Activated T-cell treated with anti-CD3 and anti-CD28 coated beads for 48 hours (primary cell): ENCODE measurements around the gene MFSD6.
"Not testable (repeated sequence)": the region's sequence is repeated elsewhere in the genome, so short reads cannot be mapped to it uniquely, and the experiment has no call there.

Experiments used
- DNase-seq: peaks from one replicate; pipeline ENCODE4 v3.0.0-alpha.2; 2020; ENCODE audit warnings: low read depth

MFSD6 gene

DNA sequence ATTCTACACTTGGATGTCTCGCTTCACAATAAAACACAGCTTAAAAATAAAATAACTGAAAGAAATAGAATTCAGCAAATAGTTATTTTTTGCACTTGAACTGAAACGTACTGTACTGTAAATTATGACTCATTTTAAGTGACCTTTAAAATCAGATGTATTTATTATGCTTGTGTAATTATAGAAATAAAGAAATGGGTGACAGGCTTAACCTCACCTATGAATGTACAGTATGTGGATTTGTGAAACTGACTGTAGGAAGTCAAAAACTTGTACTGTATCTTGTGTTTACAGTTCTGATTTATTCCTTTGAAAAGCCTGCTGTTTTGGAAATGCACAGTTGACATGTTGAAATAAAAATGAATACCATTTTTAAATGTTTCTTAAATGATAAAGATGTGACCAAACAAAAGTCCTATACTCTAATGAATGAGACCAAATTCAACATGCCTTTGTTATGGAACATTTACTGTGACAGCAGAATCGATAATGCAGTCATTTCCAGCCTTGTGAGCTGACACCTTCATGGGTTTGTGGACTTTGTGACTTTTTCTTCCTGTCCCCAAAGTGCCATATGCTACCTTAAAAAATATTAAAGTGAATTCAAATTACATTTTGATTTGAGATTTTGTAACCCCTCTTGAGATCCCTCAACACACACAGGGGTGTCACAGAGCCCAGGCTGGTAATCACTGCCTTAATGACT is 93.7 kb downstream of the MFSD6 start:
- no peak for DNase-seq

DNA sequence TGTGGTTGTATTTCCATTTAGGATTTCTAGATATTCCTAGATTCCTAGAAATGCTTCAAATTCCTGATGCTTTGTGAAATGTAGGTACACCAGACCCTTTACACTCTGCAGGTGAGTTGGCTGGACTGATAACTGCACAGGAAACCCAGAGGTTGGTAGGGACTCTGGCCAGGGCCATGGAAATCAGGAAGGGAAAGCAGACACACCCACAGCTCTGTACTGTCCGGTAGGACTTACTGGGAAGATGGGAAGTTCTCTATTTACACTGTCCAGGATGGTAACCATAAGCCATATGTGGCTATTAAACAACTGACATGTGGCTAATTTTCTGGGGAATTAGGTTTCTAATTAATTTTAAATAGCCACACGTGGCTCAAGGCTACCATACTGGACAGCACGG is 94.9 kb downstream of the MFSD6 start:
- no peak for DNase-seq

DNA sequence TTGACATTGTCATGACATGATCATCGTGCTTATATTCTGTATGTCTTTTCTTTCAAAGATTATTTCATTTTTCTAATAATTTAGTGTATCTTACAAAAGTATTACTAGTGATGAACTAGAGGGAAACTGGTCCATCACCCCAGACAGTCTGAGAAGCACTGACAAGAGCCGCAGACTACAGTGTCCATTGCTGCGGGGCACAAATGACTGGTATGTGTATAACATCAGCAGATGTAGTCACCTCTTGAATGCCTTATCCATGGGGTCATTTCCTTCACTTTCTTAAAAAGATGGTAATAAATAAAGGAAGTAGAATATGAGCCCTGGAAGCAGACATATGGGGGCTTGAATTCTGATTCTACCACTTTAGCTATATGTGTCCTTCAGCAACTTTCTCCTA is 96.8 kb downstream of the MFSD6 start:
- DNase-seq = no peak

DNA sequence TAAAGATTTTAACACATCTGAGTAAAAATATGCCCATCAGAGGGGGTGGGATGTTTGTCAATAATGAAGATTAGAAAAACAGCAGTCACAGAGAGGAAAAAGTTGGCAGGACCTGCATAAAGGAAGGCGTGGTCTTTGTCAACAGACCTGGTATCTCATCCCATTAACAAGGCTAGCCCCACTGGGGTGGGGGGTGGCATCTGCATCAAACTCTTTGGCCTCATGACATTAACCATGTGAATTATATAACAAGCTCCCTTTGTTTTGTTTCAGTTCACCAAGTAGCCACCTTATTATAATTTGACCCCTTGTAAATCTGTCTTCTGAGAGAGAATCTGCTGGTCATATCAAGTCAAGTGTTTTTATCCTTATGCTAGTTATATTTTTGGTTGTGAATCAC is 97.5 kb downstream of the MFSD6 start:
- DNase-seq = no peak

DNA sequence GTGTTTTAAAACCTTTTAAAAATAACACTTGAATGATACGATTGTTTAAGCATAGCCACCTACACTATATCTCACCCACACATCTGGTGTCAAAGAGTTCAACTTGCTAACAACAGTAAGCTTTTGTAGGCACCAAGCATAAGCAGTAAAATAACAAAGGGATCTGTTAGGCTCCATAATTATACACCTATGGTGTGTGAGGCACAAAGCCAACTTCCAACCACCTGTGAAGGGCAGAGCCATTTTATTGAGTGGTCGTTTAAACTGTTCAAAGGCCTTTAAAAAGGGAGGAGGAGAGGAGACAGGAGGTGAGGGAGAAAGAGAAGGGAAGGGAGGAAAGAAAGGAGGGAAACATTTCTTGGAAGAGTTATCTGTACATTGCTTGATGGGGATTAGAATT is 98.5 kb downstream of the MFSD6 start:
- no peak for DNase-seq

DNA sequence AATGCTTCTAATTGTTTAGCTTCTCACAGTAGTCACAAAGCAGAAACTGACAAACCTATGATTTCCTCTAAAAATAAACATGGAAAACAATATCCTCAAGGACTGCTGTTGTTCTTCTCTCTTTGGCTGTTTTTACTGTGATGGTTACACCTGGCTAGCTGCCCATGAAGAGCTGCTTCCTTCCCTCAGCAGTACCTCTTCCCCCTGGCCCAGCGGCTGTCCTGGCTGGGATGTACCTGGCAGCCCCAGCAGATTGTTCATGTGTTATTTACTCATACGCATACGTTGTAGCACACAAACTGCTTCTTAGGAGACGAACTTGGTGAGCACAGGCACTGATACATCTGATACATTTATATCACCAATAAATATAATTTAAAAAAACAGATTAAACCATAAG is 99.0 kb downstream of the MFSD6 start:
- DNase-seq = no peak

DNA sequence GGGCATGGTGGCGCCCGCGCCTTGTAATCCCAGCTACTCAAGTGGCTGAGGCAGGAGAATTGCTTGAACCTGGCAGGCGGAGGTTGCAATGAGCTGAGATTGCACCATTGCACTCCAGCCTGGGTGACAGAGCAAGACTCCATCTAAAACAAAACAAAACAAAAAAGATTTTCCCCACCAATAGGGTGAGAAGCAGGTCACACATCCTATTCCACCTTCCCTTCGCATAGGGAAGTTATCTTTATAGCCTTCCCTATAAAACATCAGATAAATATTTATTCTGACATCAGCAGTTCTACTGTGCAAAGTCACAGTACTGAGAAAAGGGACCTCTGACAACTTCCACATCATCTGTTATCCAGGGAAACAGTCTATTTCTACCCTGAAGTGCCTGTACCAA is 101.7 kb downstream of the MFSD6 start:
- DNase-seq = not testable (repeated sequence)

DNA sequence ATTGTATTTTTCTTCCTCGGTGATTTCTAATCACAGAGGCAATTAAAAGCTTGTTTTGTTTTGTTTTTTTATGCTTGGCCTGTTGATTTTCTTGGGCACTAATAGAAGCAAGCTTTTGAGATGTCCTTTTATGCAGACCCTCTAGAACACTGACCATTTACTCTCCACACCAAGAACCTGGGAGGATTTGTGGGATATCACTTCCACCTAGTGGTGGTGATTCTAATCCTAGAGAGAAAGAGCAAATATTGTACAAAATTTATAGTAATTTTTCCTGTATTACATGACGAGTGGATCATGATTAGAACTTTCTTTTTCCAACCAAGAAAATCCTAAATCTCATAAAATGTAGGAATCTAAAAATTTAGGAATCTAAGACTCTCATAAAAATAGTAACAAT is 102.9 kb downstream of the MFSD6 start:
- DNase-seq = no peak

DNA sequence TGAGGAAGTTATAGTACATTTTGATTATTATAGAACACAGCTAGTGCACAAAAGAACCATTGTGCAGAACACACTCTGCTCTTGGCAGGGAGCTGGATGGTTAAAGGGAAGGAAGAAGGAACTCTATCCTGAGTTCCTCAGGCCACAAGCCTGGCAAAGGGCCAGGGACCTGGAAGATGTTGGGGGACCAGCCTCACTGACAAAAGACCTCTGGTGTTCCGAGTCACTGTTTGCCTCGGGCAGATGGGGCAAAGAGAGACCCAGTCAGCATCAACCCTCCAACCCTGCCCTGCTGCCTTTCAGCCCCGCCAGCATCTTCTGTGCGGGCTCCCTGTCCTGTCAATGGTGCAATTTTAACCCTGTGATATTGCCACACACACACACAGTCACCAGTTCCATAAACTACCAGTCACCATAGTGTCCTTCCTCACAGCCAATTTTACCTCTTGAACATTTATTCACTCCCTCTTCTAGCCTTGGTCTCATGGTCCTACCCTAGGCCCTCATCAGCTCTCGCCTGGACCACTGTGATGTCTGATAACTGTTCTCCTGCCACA is 104.5 kb downstream of the MFSD6 start:
- no peak for DNase-seq

DNA sequence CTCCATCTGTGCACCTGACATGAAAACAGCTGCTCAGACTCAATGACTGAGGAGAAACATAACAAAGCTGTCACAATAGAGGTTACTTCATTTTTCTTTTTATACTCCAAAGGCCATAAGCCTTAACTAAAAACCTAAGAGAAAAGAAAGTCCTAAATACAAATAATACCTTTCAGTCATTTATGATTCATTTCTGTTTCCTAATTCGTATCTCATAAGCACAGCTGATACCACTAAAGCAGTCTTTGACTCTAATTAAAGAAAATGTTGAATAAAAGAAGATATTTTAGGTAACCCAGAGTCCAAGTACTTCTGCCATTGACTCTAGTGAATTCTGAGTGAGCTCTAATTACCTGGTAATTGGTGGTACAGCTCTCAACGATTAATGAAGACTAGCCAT is 105.7 kb downstream of the MFSD6 start:
- no peak for DNase-seq

DNA sequence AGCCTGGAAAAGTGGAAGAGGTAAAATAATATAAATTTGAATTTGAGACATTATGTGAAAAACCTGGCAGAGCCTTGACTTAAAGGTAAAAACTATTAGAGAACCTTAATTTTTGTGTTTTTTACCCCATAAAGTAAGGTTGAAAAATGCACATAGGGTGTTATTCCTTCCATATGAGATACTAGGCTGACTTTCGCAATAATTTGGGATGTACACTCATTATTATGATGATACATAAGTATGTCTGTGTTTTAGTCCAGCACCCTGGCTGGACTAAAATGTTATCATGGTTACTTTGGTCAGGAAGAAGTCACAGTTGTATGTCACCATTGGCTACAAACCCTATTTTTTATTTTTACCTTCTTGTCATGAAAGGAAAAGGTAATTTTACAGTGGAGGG is 106.5 kb downstream of the MFSD6 start:
- no peak for DNase-seq

DNA sequence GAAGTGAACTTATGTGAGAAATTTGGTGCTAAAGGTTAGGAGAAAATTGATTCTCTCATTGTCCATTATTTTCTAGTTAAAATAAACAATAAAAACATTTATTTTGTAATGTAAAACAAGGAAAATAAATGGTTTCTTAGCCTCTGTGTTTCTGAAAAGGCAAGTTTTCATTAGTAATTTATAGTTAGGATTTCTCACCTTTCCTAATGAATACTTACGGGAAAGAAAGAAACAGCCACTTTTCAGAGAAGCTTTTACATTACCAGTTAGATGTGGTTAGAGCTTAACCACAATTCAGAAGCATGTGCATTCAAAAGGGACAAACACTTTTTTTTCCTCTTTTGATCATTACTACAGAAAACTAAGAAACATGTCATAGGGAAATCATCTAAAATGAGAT is 107.5 kb downstream of the MFSD6 start:
- no peak for DNase-seq

DNA sequence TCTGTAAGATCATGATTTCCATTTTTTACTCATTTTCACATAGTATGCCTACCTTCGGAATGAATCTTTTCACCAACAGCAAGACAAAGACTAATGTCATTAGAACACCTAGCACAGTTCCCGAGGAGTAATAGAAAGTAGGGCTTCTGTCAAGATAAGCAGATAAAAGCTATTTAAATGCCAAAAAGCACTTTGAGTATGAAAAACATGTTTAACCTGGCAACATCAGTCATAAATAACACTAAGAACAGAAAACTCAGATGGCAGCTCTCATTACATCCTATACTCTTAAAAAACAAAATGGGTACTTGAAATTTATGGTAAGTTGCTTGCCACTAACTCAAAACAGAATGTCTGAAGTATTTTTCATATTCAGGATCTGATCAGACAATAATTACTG is 109.3 kb downstream of the MFSD6 start:
- DNase-seq = no peak

DNA sequence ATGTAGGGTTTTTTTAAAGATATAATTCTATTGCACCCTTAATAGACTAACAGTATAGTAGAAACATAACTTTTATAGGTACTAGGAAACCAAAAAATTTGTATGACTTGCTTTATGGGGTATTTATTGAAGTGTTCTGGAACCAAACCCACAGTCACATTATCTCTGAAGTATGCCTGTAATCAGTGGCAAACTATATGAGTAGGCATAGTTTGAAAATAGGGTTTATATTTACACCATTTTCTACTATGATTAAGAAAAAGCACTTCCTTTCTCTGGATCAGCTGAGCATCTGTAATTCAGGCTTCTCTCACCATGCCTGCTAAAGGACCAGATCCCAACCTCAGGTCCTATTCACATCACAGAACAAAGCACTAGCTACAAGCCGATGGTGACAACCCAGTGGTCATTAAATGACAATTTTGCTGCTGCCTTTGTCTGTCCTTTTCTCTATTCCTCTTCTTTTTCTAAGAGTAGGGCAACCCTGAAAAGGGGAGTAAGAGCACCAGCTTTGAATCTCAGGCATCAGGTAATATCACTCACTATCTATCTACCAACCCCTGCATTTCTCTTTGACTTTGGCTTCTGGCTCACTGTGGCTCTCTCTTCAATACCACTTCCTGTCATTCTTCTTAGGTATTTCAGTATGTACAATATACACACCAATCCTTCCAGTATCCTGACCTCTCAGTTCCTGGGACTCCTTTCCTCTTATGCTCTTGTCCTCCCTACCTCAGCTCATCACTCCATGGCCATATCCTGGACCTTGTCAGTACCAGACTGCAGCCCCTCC is 112.0 kb downstream of the MFSD6 start:
- no peak for DNase-seq

DNA sequence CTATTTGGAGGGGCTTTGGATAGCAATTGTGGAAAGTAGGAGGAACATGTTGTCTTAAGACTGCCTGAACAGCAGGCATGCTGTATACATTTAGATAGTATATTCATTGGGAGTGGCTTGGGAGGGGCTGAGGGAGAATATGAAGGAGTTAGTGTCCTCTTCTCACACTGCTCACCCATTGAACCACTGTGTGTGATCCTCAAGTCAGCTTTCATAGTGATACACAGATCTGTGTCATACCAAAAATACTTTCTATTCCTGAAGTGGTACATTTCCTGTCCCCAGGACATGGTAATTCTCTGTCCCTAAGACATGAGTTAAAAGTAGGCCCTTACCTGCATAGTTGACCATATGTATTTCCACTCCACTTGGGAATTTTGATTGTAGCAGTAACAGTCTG is 116.8 kb downstream of the MFSD6 start:
- DNase-seq = no peak

DNA sequence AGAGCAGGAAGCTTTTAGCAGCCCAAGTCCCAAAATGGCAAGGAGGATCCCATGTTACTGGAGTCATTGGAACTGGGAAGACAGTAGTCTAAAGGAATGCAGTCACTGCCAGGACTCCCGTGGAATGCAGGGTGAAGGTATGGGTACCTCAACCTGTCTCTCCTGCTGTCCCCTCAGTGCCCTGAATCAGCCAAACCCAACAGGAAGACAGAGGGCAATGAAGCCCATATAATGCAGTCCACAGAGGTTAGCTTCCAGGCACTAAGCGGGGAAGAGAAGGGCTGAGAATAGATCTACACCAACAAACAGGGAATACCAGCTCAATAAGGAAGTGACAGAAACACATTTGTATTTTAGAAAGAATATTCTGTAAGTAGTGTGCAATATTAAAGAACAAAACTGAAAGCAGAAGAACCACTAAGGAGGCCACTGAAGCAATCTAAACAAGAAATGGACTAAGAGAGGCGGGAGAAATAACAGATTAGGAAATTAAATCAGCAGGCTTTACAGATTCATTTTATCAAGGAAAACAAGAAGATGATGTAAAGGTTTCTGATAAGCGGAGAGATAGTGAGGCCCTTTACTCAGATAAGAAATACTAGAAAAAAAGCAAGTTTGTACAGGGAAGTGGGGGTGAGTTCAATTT is 118.1 kb downstream of the MFSD6 start:
- no peak for DNase-seq

DNA sequence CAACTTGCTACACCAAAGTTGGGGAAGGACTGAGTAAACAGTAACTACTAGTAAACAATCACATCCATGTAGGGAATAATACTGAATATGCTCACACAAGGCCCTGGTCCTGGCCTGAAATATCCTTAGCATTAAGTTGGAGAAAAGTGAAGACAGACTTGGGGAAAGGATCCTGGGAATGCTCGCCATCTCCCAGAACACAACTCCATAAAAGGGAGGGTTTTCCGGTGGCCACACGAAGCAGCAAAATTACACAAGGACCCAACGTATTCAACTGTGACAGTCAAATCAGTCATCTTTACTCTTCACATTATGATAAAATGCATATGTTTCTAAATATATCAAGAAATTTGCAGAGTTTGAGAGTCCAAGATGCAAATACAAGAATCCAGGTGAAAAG is 119.1 kb downstream of the MFSD6 start:
- no peak for DNase-seq

DNA sequence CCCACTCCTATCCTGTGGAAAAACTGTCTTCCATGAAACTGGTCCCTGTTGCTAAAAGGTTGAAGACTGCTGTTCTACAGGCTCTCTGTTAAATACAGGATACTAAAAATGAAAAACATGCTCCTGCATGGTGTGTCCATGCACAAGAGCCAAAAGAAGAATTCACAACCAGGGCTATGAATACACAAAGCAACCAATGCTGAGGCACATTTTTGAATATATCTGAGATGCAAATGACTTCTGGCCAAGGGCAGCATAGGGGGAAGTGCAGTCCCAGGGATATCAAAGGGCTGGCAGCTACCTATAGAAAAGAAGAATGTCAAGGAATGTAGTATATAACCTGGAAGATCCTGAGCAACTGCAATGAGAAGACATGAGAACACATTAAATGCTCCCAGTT is 119.8 kb downstream of the MFSD6 start:
- DNase-seq = no peak

DNA sequence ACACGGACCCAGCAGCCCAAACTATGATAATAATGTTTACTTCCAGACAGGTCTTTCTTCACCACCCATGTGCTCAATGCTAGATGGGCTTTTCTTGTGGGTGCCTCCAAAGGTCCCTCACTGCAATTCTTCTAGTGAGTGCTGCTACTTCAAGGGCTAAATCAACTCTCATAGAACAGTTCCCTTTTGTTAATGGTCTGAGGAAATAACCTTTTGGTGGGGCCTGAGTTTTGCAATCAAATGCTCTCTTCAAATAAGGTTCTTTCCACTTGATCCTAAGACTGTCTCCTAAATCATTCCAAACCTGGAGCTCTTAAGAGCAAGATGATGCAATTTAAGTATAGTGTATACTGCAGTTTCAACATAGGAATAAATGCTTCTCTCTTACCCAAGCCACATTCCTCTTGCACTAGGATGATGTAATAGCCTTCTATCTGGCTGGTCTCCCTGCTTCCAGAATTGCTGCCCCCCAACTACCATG is 120.4 kb downstream of the MFSD6 start:
- DNase-seq = no peak

DNA sequence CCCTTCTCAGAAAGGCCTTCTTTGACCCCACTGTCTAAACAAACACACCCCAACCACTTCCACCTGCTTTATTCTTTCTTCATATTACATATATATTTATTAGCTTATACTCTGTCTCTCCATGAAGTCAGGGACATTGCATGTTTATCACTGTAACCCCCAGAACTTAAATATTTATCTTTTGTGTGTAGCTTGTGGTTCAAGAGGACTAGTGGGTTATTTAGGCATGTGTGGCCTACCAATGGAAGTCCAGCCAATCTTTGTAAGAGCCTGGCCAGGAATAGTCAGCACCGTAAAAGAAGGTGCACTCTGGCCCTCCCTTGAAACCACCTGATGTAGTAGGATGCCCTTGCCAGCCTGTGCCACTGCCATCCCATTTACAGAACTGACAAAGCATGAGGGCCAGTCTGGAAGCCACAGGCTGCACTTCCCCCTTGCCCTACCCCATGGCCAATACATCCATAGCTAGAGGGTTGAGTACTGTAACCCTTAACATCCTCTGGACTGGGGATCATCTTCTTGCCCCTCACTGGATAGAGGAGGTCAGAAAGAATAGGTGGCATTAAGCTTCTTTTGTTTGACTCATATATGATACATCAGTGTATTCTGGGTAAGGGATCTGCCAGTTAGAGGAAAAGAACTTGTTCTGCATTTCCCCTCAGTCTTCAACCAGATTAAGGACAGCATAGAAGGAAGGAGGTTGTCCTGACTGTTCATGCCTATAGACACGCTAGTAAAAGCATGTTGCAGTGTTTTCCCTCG is 121.5 kb downstream of the MFSD6 start:
- no peak for DNase-seq

DNA sequence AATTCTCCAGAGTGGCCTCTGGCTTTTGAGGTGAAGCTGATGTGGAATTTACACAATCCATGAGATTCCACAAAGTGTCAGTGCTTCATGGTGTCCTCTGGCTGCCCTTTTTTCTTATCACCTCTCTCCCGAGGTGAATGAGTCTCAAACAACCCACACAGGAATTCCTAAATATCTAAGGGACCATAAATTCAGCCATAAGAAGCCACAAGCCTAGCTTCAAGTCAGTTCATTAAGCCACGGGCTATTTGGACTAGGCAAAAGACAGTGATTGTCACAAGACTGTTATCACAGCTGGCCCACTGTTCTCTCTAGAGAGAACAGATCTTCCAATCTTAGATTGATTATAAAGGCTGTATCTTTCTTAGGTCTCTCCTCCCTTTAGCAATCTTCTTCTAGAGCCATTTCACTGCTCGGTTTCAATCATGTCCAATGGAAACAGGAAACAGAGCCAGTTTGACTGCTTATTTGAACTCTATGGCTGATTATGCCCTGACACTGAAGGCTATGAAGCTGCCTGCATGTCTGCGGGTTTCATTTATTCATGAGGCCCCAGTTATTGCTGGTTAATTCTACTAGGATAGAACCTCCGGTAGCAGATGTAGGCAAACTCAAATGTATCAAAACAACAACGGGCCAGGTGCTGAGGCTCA is 122.2 kb downstream of the MFSD6 start:
- no peak for DNase-seq

DNA sequence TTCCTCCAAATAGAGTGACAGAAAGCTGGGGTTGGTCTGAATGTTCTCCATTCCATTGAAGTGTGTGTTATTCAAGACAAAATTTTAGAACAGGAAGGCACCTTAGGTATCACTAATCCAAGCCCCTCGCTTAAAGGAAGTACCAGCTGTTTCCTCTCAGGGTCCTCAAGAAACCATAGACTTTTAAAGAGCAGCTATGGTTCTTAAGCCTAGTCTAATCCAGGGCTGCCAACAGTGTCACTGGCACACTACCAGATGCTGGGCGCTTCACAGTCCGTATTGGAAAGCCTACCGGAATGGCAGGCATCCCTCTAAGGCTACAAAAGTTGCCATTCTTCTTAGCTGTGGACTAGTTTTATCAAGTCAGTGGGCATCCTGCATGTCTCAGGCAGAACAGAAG is 124.4 kb downstream of the MFSD6 start:
- no peak for DNase-seq
